ENCODE measurements around the gene MYL5.

Gene MYL5

DNA sequence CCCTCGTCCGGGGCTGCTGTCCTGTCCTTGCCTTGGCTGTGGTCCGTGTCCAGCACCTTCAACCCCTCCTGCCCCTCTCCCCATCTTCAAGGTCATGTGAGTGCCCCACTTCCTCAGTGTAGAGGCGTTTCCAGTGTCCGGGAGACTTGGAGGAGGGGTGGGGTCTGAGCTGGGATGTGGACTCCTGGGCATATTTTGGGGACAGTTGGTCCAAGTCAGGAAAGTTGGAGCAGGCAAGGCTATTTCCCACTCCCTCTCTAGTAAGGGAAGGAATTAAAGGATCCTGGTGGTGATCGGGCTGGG is 34.2 kb downstream of the MYL5 start:
- DNase-seq, result no peak

DNA sequence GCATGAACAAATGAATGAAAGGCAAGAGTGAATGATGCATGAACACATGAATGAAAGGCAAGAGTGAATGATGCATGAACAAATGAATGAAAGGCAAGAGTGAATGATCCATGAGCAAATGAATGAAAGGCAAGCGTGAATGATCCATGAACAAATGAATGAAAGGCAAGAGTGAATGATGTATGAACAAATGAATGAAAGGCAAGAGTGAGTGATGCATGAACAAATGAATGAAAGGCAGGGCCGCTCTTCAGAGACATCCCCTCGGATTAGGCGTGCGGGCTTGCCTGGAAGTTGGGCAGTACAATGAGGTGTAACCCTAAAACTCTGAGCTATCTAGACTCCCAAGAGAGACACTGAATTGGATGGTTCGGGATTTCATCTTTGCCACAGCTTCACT is 35.0 kb downstream of the MYL5 start:
- DNase-seq, result no peak

DNA sequence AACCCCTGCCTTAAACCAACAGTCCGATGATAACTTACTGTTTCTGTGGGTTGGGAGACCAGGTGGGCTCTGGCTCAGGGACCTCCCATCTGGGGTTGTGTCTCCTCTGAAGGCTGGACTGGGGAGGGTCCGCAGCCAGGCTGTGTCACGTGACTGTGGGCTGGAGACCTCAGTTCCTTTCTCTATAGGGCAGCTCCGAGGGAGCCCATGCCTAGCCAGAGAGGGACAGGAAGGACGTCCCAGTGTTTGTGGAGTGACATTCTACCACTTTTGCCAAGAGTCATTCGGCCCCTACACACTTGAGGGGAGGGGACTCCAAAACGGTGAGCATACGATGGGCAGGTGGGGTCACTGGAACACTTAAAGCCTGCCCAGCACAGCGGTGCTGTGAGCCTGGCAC is 35.8 kb downstream of the MYL5 start:
- no peak for DNase-seq

- DNase-seq, result no peak
These were observed 36.6 kb downstream of the MYL5 start for GRCh38 chr4:710916-711315.

DNA sequence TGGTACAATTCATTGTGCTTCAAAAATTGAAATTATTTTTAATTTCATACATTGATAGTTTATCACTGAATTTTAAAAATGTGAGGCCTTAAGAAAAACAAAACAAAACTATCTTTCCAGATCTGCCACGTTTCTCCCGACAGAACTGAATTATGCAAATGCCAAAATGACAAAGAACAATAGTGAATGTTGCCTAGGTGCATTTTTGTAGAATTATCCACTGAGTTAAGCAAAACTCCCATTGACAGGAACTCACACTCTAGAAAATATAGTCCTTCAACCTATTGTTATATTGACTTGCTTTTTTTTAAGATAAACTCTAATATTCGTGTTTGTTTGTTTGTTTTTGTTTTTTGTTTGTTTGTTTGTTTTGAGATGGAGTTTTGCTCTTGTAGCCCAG is 37.8 kb downstream of the MYL5 start:
- DNase-seq, result no peak

DNA sequence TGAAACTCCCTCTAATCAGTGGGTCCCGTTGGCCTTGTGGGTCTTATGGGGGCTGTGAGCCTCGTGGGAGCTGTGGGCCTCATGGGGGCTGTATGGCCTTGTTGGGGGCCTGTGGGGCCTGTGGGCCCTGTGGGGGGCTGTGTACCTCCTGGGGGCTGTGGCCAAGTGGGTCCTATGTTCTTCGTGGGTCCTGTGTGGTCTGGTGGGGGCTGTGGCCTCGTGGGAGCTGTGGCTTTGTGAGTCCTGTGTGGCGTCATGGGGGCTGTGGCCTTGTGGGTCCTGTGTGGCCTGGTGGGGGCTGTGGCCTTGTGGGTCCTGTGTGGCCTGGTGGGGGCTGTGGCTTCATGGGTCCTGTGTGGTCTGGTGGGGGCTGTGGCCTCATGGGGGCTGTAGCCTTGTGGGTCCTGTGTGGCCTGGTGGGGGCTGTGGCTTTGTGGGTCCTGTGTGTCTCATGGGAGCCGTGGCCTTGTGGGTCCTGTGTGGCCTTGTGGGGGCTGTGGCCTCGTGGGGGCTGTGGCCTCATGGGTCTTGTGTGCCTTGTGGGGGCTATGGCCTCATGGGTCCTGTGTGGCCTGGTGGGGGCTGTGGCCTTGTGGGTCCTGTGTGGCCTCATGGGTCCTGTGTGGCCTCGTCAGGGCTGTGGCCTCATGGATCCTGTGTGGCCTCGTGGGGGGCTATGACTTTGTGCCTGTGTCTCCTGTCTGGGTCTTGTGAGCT is 38.7 kb downstream of the MYL5 start:
- no peak for DNase-seq

- DNase-seq, result no peak
These were observed 39.7 kb downstream of the MYL5 start for GRCh38 chr4:714087-714486.

DNA sequence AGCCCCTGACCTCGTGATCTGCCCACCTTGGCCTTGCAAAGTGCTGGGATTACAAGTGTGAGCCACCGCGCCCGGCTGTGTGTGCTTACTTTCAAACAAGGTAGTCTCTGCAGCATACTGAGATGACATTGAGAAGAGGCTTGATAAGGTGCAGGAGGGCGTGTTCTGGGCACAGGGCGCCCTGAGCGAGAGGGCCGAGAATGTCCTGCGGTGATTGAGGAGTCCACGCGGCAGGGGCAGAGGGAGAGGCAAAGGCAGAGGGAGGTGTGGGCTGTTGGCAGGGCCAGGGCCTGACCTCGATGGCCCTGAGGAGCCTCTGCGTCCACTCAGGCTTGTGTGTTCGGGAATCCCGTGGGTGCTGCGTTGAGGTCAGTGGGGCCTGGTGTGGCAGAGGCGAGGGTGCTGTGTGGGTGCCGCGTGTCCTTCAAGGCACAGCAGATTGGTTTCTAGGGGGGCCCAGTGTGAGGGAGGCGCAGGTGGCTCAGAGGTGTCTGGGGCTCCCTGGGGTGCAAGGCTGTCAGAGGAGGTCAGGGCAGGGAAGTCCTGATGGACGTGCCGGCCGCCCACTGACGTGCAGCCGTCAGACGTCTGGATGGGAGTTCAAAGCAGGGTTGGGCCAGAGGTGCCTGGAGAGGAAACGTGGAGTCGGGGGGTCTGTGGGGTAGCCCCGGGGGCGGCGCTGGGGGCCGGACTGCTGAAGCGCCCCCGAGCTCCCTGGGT is 43.4 kb downstream of the MYL5 start:
- no peak for DNase-seq

DNA sequence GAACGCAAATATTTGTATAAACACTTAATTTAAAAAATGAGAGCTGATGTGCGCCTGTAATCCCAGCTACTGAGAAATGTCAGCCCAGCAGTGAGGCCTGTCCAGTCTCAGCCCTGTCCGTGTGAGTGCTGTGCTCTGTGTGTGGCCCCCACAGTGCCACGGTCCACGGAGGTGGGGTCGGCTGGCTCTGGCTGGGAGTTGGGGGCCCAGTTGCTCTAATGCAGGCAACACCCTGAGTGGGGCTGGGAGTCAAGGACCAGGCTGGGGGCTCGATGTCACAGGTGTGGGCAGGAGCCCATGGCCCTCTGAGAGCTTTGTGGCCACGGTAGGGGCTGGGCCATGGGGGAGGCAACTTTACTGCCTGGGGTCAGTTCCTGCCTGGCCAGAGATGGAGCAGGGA is 44.1 kb downstream of the MYL5 start:
- no peak for DNase-seq

DNA sequence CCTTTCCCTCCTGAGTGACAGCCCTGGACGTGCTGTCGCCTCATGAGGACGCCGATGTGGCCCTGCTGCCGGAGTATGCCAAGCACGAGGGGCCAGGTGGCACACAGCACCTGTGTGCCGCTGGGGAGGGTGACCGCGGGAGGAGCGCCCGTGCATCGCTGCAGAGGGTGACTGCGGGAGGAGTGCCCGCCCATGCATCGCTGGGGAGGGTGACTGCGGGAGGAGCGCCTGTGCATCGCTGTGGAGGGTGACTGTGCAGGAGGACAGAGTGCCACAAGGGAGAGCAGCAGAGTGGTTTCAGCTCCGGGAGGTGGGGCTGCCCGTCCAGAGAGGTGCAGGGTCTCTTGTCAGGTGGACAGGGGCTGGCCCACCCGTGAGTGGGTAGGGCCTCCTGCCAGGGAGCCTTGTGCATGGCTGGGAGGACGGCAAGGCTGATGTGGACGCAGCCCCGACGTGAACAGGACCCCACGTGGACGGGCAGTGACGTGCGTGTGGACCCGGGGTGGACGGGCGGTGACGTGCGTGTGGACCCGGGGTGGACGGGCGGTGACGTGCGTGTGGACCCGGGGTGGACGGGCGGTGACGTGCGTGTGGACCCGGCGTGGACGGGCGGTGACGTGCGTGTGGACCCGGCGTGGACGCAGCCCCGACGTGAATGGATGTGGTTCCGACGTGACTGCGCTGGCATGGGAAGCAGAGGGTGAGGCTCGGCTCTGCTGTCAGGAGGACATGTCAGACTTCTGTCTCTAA is 45.9 kb downstream of the MYL5 start:
- DNase-seq, result no peak

DNA sequence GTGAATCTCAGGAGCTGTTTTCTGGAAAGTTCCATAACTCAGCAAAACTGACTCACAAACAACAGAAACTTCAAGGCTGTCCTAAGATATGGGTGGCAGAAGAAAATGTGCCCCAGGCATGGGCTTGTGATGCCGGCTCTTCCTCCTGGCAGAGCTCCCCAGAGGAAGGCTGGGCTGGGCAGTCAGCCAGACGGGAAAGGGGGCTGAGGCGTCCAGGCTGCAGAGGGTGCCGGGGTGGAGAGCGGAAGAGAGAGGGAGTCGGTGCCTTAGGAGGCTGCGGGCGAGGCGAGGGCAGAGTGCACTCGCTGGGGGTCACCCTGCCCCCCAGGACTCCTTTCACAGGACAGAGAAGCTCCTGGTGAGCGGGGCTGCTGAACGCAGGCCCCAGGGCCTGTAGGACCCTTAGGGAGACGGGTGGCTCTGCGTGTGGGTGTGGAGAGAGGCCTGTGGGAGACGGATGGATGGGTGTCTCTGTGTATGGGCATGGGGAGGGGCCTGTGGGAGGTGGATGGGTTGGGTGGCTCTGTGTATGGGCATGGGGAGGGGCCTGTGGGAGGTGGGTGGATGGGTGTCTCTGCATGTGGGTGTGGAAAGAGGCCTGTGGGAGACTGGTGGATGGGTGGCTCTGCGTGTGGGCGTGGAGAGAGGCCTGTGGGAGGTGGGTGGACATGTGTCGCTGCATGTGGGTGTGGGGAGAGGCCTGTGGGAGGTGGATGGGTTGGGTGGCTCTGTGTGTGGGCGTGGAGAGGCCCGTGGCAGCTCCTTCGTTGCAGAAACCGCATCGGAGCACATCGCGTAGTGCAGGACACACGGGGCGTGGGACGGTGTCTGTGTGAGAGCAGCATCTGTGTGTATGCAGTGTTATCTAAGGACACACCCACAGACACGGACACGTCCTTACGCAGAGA is 47.2 kb downstream of the MYL5 start:
- DNase-seq, result no peak

GRCh38 chr4:722169-722725 is 47.9 kb downstream of the MYL5 start:
- DNase-seq, result no peak

GRCh38 chr4:722851-723360 is 48.6 kb downstream of the MYL5 start:
- no peak for DNase-seq

- DNase-seq, result no peak
These were observed 49.6 kb downstream of the MYL5 start for GRCh38 chr4:723751-724530.

GRCh38 chr4:725391-726234 is 51.3 kb downstream of the MYL5 start:
- DNase-seq, result no peak

DNA sequence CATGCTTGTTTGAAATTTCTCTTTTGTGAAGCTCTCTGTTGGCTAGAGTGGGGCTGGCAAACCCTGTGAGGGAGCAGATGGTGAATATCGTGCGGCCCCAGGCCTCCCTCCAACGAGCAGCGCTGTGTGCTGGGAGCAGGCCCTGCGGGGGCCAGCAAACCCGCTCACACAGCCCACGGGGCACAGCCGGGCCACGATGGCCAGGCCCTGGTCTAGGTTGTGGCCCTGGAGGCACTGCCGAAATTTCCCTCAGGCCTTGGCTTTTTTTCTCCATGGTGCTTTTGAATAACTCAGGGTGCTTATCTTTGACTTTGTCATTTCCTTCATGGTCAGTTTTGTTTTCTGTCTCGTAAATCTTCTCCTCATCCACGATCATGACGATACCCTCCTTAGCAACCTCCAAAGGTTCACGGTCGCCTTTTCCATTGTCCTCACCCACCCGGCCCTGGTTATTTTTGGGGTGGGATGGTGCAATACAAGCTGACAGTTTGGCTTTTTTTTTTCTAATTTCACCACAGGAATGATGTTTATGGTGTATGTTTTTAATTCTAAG is 52.0 kb downstream of the MYL5 start:
- no peak for DNase-seq

DNA sequence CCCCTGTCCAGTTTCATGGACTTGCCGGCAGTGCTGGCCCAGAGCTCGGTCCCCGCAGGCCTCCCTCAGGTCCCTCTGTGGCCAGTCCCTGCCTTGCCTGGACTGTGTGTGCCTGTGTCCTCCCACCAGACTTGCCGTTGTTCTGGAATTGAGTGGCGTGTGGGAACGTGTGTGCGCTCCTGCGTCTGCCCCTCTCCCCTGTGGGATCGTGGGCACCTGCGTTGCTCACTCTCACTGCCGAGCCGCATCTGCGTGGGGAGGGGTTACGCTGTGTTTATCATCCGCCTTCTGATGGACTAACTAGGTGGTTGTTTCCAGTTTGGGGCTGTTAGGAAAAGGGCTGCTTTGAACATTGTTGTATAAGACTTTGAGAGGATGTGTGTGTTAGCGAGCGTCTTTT is 52.5 kb downstream of the MYL5 start:
- DNase-seq, result no peak

DNA sequence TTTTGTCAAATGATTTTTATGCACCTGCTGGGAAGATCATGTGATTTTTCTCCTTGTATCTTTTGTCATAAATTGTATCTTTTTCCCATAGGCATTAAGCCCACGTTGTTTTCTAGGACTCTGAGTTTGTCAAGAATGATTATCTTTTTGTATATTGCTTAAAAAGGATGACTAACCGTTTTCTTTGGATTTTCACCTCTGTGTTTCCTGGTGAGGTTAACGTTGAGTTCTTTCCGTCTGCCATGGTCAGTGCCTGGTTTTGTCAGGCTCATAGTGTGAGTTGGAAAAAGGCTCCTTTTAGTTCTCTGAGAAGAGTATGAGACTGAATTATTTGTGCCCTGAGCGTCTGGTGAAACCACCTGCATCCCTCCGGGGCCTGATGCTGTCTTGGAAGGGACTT is 53.2 kb downstream of the MYL5 start:
- no peak for DNase-seq

- no peak for DNase-seq
These were observed 55.3 kb downstream of the MYL5 start for GRCh38 chr4:729336-730315.

Measured in GDM1 (cell line).